ENCODE measurements around the gene MED8. TPM values are rescaled to one million over a fixed set of nuclear protein-coding genes. Genes with fewer than 3 reads are reported as not detected.
A peak's percentile ranks its signal among the peaks of the same experiment; 100 is the strongest.

MED8 gene
- total and polyA plus RNA-seq, 2 of the 13 experiments (the other 11 are each of a cell fraction or from before 2014, with no cell fraction given) = 16.9 to 77.4 TPM

- TF ChIP-seq ZNF276 (CRISPR knock-in tag; IDR thresholded peaks at IDR 0.05; ENCODE audit: low read depth) = peak; percentile 58; the same call in 1 of the 2 replicates
- TF ChIP-seq ETV5 (CRISPR knock-in tag; IDR thresholded peaks at IDR 0.05; ENCODE audit: borderline replicate concordance) = no peak; the same call in 1 of the 2 replicates
- TF ChIP-seq ZBTB33 (CRISPR knock-in tag; IDR thresholded peaks at IDR 0.05) = no peak
- peak; percentile 57; the same call in 1 of the 2 replicates for TF ChIP-seq GATA4 (IDR thresholded peaks at IDR 0.05; ENCODE audit: borderline replicate concordance, low read depth)
- 0 out of 2 replicates have a peak, but pooled peaks have one; percentile 35 for TF ChIP-seq ZNF766 (CRISPR knock-in tag; IDR thresholded peaks at IDR 0.05; ENCODE audit: borderline replicate concordance)
- no peak for TF ChIP-seq SIN3B (IDR thresholded peaks at IDR 0.05; ENCODE audit: low read length)
- no peak; the same call in 1 of the 2 replicates for TF ChIP-seq SAFB2 (CRISPR knock-in tag; IDR thresholded peaks at IDR 0.05; ENCODE audit: borderline replicate concordance, low read depth)
- TF ChIP-seq ZBTB14 (CRISPR knock-in tag; IDR thresholded peaks at IDR 0.05) = no peak
- 0 out of 2 replicates have a peak, but pooled peaks have one; percentile 28 for TF ChIP-seq FUBP1 (CRISPR knock-in tag; IDR thresholded peaks at IDR 0.05; ENCODE audit: borderline replicate concordance)
- TF ChIP-seq HBP1 (CRISPR knock-in tag; IDR thresholded peaks at IDR 0.05; ENCODE audit: low read depth) = no peak
- 0 out of 2 replicates have a peak, but pooled peaks have one; percentile 52 for TF ChIP-seq ZSCAN20 (CRISPR knock-in tag; IDR thresholded peaks at IDR 0.05; ENCODE audit: borderline replicate concordance)
- TF ChIP-seq SNAPC2 (CRISPR knock-in tag; IDR thresholded peaks at IDR 0.05) = peak; percentile 91; the same call in 1 of the 2 replicates
- TF ChIP-seq FOSL1 (CRISPR knock-in tag; IDR thresholded peaks at IDR 0.05; ENCODE audit: borderline replicate concordance) = no peak
- no peak for TF ChIP-seq THAP7 (CRISPR knock-in tag; IDR thresholded peaks at IDR 0.05)
- no peak for TF ChIP-seq ZNF432 (CRISPR knock-in tag; IDR thresholded peaks at IDR 0.05; ENCODE audit: borderline replicate concordance)
- TF ChIP-seq HIVEP1 (CRISPR knock-in tag; IDR thresholded peaks at IDR 0.05) = peak; percentile 78; the same call in 1 of the 2 replicates
- TF ChIP-seq SALL2 (CRISPR knock-in tag; IDR thresholded peaks at IDR 0.05) = no peak
- peak; percentile 76 for TF ChIP-seq ZNF331 (CRISPR knock-in tag; IDR thresholded peaks at IDR 0.05)
Observed at GRCh38 chr1:43389326-43390313, at the start of gene MED8, which contains the start of gene SZT2 (continued).

All from HepG2 (cell line).